HCT116 (cell line): ENCODE measurements around the gene KIRREL3. TPM values are rescaled to one million over a fixed set of nuclear protein-coding genes. Genes with fewer than 3 reads are reported as not detected.

Experiments used
- ATAC-seq: fragments of 200-7000 bp; cut with Tn5 transposase; 2 replicates; pipeline ENCODE4 v1.9.1; 2020; ENCODE audit warnings: mild to moderate bottlenecking, moderate library complexity
- BruUV-seq: library from RNA; stranded (reverse); fragments of 400-500 nt; replicated peaks from 2 replicates; lab custom pipeline; 2021; lab: Mats Ljungman, UMichigan
- CTCF ChIA-PET: fragments of 300-600 bp; sonication (Branson Sonifier 250); formaldehyde crosslinking; loops from one replicate; lab custom pipeline; 2021; ENCODE audit warnings: antibody characterized with exemption; lab: Charles Lee
- POLR2A ChIA-PET: fragments of 300-600, 350-600 bp; sonication (Branson Sonifier 250); formaldehyde crosslinking; loops from one replicate; lab custom pipeline; 2021; ENCODE audit warnings: antibody characterized with exemption; lab: Charles Lee
- RAD21 ChIA-PET, 2 experiments: fragments of 300-600 bp; sonication (Branson Sonifier 250); formaldehyde crosslinking; loops; one replicate each; lab custom pipeline; 2023; ENCODE audit warnings: low total read pairs in 2 of 2; ENCODE audit not compliant: uncharacterized antibody in 2 of 2, unreplicated experiment in 2 of 2, low non-redundant PET in 1 of 2; lab: Charles Lee
- DNase-seq: peaks from one replicate; pipeline ENCODE4 v3.0.0-alpha.2; 2010; ENCODE audit warnings: low read depth, low spot score
- H2AFZ ChIP-seq: fragments of 200-600 bp; shearing (Covaris generic), sonication (generic); 2 replicates; pipeline ENCODE4 v1.6.1; 2017; ENCODE audit warnings: low read depth, mixed run types, mixed read lengths, antibody characterized with exemption, low read length; ENCODE audit not compliant: poor library complexity, severe bottlenecking
- H3K27ac ChIP-seq: 2 replicates; pipeline ENCODE4 v1.5.1; 2012; ENCODE audit warnings: low read depth, low read length
- H3K27me3 ChIP-seq: fragments of 200-600 bp; sonication (generic); 2 replicates; pipeline ENCODE4 v1.6.1; 2016; ENCODE audit warnings: mixed run types, low read length, mixed read lengths; ENCODE audit not compliant: insufficient read depth
- H3K36me3 ChIP-seq, 2 experiments: fragments of 200-500 bp in 1 of 2; fragments of 200-600 bp in 1 of 2; sonication (Bioruptor generic) in 1 of 2; sonication (generic) in 1 of 2; 2 replicates each; pipeline versions ENCODE4 v1.5.1 to v1.6.1; 2014 to 2016; ENCODE audit warnings: low read length in 2 of 2, inconsistent platforms in 1 of 2, mixed read lengths in 1 of 2, mixed run types in 1 of 2; ENCODE audit not compliant: insufficient read depth in 2 of 2, control insufficient read depth in 1 of 2
- H3K4me1 ChIP-seq, 2 experiments: fragments of 200-600 bp in 1 of 2; sonication (generic) in 1 of 2; 2 replicates each; pipeline versions ENCODE4 v1.5.1 to v1.6.1; 2012 to 2017; ENCODE audit warnings: low read length in 2 of 2, inconsistent platforms in 1 of 2, mild to moderate bottlenecking in 1 of 2, mixed read lengths in 1 of 2, mixed run types in 1 of 2, moderate library complexity in 1 of 2; ENCODE audit not compliant: insufficient read depth in 2 of 2, control insufficient read depth in 1 of 2
- H3K4me2 ChIP-seq: fragments of 200-600 bp; sonication (generic); 2 replicates; pipeline ENCODE4 v1.6.1; 2017; ENCODE audit warnings: mixed run types, low read length, mixed read lengths
- H3K4me3 ChIP-seq, 2 experiments: fragments of 200-600 bp in 1 of 2; sonication (generic) in 1 of 2; replicated peaks in 1 of 2; 2 replicates each; pipeline ENCODE4 v1.5.1; 2011 to 2016; ENCODE audit warnings: low read length in 2 of 2, control low read depth in 1 of 2, low read depth in 1 of 2, mild to moderate bottlenecking in 1 of 2, mixed read lengths in 1 of 2, mixed run types in 1 of 2
- H3K79me2 ChIP-seq: fragments of 200-600 bp; sonication (generic); 2 replicates; pipeline ENCODE4 v1.6.1; 2017; ENCODE audit warnings: mild to moderate bottlenecking, mixed run types, low read length, moderate library complexity, mixed read lengths; ENCODE audit not compliant: insufficient read depth
- H3K9ac ChIP-seq: fragments of 200-600 bp; sonication (generic); 2 replicates; pipeline ENCODE4 v1.6.1; 2016; ENCODE audit warnings: low read length, mixed read lengths
- H3K9me2 ChIP-seq: fragments of 200-600 bp; sonication (generic), shearing (Covaris generic); 2 replicates; pipeline ENCODE4 v1.6.1; 2017; ENCODE audit warnings: mixed run types, mild to moderate bottlenecking, moderate library complexity; ENCODE audit not compliant: insufficient read depth
- H3K9me3 ChIP-seq, 2 experiments: fragments of 200-500 bp in 1 of 2; fragments of 200-600 bp in 1 of 2; sonication (Bioruptor generic) in 1 of 2; sonication (generic) in 1 of 2; 2 replicates each; pipeline ENCODE4 v1.6.1; 2014 to 2017; ENCODE audit warnings: low read length in 2 of 2, mixed read lengths in 2 of 2, inconsistent platforms in 1 of 2, low read depth in 1 of 2, mild to moderate bottlenecking in 1 of 2, mixed run types in 1 of 2, moderate library complexity in 1 of 2; ENCODE audit not compliant: control insufficient read depth in 1 of 2, insufficient read depth in 1 of 2
- H4K20me1 ChIP-seq: fragments of 200-600 bp; sonication (generic), shearing (Covaris generic); 2 replicates; pipeline ENCODE4 v1.6.1; 2017; ENCODE audit warnings: mixed run types, mild to moderate bottlenecking, moderate library complexity; ENCODE audit not compliant: insufficient read depth
- ATF3 ChIP-seq: IDR thresholded peaks from 2 replicates; pipeline ENCODE4 v1.6.1; 2012
- CBX3 ChIP-seq: IDR thresholded peaks from 2 replicates; pipeline ENCODE4 v1.6.1; 2012; ENCODE audit warnings: low read depth
- CEBPB ChIP-seq: IDR thresholded peaks from 2 replicates; pipeline ENCODE4 v1.6.1; 2012; ENCODE audit warnings: low read depth
- EGR1 ChIP-seq: IDR thresholded peaks from 2 replicates; pipeline ENCODE4 v1.6.1; 2012; ENCODE audit warnings: low read depth
- ELF1 ChIP-seq: IDR thresholded peaks from 2 replicates; pipeline ENCODE4 v1.6.1; 2012; ENCODE audit warnings: low read depth, borderline replicate concordance
- EZH2 ChIP-seq: fragments of 200-600 bp; sonication (generic); IDR thresholded peaks from 2 replicates; pipeline ENCODE4 v1.6.1; 2017; ENCODE audit warnings: antibody characterized with exemption, mixed run types
- EZH2phosphoT487 ChIP-seq: fragments of 200-600 bp; IDR thresholded peaks from 2 replicates; pipeline ENCODE4 v1.6.1; 2018; ENCODE audit warnings: antibody characterized with exemption, borderline replicate concordance
- FOSL1 ChIP-seq: IDR thresholded peaks from 2 replicates; pipeline ENCODE4 v1.6.1; 2012; ENCODE audit warnings: low read depth
- JUND ChIP-seq: IDR thresholded peaks from 2 replicates; pipeline ENCODE4 v1.6.1; 2012
- MAX ChIP-seq: IDR thresholded peaks from 2 replicates; pipeline ENCODE4 v1.6.1; 2012
- POLR2A ChIP-seq: IDR thresholded peaks from 2 replicates; pipeline ENCODE4 v1.7.0; 2011; ENCODE audit warnings: borderline replicate concordance; ENCODE audit not compliant: insufficient read depth, insufficient read length; ENCODE audit errors: extremely low read depth
- POLR2AphosphoS5 ChIP-seq: IDR thresholded peaks from 2 replicates; pipeline ENCODE4 v1.6.1; 2011; ENCODE audit warnings: mild to moderate bottlenecking, low read depth, low read length, moderate library complexity
- RAD21 ChIP-seq: IDR thresholded peaks from 2 replicates; pipeline ENCODE4 v1.6.1; 2012; ENCODE audit warnings: low read depth, mild to moderate bottlenecking
- SIN3A ChIP-seq: IDR thresholded peaks from 2 replicates; pipeline ENCODE4 v1.6.1; 2012; ENCODE audit warnings: low read depth
- SRF ChIP-seq: IDR thresholded peaks from 2 replicates; pipeline ENCODE4 v1.6.1; 2012; ENCODE audit warnings: low read depth
- TCF7L2 ChIP-seq: IDR thresholded peaks from 2 replicates; pipeline ENCODE4 v1.7.0; 2011; ENCODE audit warnings: borderline replicate concordance, inconsistent platforms; ENCODE audit not compliant: insufficient read depth, insufficient read length; ENCODE audit errors: extremely low read depth
- ZNF274 ChIP-seq: fragments of 200-500 bp; sonication (Bioruptor generic); IDR thresholded peaks from 2 replicates; pipeline ENCODE4 v1.6.1; 2014; ENCODE audit warnings: mild to moderate bottlenecking, low read depth, low read length, inconsistent platforms
- intact Hi-C: fragments of 100-400 bp; cut with micrococcal nuclease; formaldehyde crosslinking; loops from 2 replicates; pipeline ENCODE4 v1.10.0; 2022
- total RNA-seq: library from RNA; stranded (reverse); gene quantifications from one replicate; pipeline ENCODE4 v1.2.1, GENCODE V29; 2021; ENCODE audit not compliant: unreplicated experiment
- TF ChIP-seq, protein P1 (sequence below): IDR thresholded peaks from 2 replicates; pipeline ENCODE4 v1.6.1; 2012; ENCODE audit warnings: low read depth
- TF ChIP-seq, protein P2 (sequence below), 3 experiments: fragments of 200-600 bp in 1 of 3; sonication (generic) in 1 of 3; IDR thresholded peaks in 2 of 3; conservative IDR thresholded peaks in 1 of 3; 2 replicates each; pipeline ENCODE4 v1.5.1; 2012 to 2017; ENCODE audit warnings: low read depth in 2 of 3, low read length in 2 of 3, antibody characterized with exemption in 1 of 3, borderline replicate concordance in 1 of 3, control low read depth in 1 of 3, mild to moderate bottlenecking in 1 of 3, mixed read lengths in 1 of 3, mixed run types in 1 of 3, moderate library complexity in 1 of 3; ENCODE audit not compliant: insufficient read depth in 1 of 3

KIRREL3 gene
- total RNA-seq, 1 experiment from 2014 or later = not detected

GRCh38 chr11:127006311-127006710, 5.7 kb upstream of the KIRREL3 start:
- Histone ChIP-seq H3K4me2 (no peak overlapping the region), H3K27me3 (no peaks in the 10 kb centered on the region), H3K9ac (no peak overlapping the region), H4K20me1 (no peaks in the 10 kb centered on the region), H3K4me1 (no peaks in the 10 kb centered on the region), H3K27ac (no peak overlapping the region), H3K36me3 (no peaks in the 10 kb centered on the region), H3K4me3 (no peak overlapping the region), H3K79me2 (no peaks in the 10 kb centered on the region), H3K9me3 (no peaks in the 10 kb centered on the region), H2AFZ (no peak overlapping the region), H3K9me2 (no peaks in the 10 kb centered on the region)
- RAD21 ChIA-PET = no interaction called here
- POLR2A ChIA-PET = no interaction called here
- TF ChIP-seq TCF7L2 (no peak), POLR2A (no peak), EZH2 (no peak), FOSL1 (no peak), EZH2phosphoT487 (no peak), ELF1 (no peak), EGR1 (no peak), JUND (no peak), MAX (no peak), ZNF274 (no peak), ATF3 (no peak), POLR2AphosphoS5 (no peak), SIN3A (no peak), SRF (no peak), CEBPB (no peak), CBX3 (no peak), RAD21 (no peak)
- TF ChIP-seq, protein P1, sequence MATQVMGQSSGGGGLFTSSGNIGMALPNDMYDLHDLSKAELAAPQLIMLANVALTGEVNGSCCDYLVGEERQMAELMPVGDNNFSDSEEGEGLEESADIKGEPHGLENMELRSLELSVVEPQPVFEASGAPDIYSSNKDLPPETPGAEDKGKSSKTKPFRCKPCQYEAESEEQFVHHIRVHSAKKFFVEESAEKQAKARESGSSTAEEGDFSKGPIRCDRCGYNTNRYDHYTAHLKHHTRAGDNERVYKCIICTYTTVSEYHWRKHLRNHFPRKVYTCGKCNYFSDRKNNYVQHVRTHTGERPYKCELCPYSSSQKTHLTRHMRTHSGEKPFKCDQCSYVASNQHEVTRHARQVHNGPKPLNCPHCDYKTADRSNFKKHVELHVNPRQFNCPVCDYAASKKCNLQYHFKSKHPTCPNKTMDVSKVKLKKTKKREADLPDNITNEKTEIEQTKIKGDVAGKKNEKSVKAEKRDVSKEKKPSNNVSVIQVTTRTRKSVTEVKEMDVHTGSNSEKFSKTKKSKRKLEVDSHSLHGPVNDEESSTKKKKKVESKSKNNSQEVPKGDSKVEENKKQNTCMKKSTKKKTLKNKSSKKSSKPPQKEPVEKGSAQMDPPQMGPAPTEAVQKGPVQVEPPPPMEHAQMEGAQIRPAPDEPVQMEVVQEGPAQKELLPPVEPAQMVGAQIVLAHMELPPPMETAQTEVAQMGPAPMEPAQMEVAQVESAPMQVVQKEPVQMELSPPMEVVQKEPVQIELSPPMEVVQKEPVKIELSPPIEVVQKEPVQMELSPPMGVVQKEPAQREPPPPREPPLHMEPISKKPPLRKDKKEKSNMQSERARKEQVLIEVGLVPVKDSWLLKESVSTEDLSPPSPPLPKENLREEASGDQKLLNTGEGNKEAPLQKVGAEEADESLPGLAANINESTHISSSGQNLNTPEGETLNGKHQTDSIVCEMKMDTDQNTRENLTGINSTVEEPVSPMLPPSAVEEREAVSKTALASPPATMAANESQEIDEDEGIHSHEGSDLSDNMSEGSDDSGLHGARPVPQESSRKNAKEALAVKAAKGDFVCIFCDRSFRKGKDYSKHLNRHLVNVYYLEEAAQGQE = no peak
- TF ChIP-seq, protein P2, sequence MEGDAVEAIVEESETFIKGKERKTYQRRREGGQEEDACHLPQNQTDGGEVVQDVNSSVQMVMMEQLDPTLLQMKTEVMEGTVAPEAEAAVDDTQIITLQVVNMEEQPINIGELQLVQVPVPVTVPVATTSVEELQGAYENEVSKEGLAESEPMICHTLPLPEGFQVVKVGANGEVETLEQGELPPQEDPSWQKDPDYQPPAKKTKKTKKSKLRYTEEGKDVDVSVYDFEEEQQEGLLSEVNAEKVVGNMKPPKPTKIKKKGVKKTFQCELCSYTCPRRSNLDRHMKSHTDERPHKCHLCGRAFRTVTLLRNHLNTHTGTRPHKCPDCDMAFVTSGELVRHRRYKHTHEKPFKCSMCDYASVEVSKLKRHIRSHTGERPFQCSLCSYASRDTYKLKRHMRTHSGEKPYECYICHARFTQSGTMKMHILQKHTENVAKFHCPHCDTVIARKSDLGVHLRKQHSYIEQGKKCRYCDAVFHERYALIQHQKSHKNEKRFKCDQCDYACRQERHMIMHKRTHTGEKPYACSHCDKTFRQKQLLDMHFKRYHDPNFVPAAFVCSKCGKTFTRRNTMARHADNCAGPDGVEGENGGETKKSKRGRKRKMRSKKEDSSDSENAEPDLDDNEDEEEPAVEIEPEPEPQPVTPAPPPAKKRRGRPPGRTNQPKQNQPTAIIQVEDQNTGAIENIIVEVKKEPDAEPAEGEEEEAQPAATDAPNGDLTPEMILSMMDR (IDR thresholded peaks at IDR 0.05 in 2 of 3, conservative IDR thresholded peaks at IDR 0.05 in 1 of 3; ENCODE audit: borderline replicate concordance in 1 of 3, insufficient read depth in 1 of 3, low read depth in 2 of 3, low read length in 2 of 3) = no peak
- intact Hi-C loops = no loop called here
- CTCF ChIA-PET = no interaction called here
- BruUV-seq = no TSS peak
- ATAC-seq (no peak), DNase-seq (no peak)
